HG03460 (cell line): ENCODE measurements around the gene NPBWR2.

Source experiments
- ATAC-seq: cut with Tn5 transposase; IDR thresholded peaks from one replicate; pipeline ENCODE4 v1.9.1; 2021; ENCODE audit not compliant: unreplicated experiment

NPBWR2 gene

DNA sequence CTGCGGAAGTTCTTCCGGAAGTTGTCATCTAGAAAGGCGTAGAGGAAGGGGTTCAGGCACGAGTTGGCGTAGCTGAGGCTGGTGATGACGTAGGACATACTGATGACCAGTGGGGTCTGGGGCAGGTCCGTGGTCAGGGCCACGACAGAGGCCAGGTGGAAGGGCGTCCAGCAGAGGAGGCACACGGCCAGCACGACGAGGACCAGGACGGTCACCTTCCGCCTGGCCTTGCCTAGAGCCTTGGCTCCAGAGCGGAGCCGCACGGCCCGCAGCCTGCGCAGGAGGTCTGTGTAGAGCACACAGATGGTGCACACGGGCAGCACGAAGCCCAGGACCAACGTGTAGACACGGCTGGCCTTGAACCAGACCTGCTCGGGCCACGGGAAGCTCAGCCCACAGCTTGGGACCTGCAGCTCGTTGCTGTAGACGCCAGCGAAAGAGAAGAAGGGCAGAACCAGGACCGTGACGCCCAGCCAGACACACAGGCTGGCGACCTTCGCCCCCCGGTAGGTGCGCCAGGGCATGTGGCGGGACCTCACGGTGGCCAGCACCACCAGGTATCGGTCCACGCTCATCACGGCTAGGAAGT is 1.4 kb downstream of the NPBWR2 start:
- ATAC-seq = no peak

DNA sequence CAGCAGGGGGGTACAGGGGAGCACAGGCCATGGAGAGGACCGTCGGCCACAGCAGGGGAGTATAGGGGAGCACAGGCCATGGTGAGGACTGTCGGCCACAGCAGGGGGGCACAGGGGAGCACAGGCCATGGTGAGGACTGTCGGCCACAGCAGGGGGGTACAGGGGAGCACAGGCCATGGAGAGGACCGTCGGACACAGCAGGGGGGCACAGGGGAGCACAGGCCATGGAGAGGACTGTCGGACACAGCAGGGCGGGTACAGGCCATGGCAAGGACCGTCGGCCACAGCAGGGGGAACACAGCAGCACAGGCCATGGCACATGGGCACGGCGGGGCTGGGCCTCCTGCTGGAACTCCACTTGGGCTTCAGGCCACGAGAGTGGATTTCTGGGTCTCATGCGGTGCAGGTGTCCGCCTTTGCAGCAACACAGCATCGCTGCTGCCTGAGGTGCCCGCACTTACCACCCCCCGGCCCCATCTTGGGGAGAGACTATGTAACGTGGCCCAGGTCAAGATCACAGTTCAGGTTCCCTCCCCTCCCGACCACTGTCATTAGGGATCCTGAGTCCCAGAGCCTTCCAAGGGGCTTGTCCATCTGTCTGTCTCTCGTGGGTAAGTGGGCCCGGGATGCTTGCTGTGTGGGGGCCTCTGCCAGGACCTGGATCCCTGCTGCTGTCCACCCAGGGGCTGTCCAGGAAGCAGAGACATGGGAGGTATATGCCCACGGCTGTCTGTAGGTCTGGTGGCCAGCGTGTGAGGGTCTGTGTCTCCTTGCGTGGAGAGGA is 2.5 kb downstream of the NPBWR2 start:
- ATAC-seq = no peak

DNA sequence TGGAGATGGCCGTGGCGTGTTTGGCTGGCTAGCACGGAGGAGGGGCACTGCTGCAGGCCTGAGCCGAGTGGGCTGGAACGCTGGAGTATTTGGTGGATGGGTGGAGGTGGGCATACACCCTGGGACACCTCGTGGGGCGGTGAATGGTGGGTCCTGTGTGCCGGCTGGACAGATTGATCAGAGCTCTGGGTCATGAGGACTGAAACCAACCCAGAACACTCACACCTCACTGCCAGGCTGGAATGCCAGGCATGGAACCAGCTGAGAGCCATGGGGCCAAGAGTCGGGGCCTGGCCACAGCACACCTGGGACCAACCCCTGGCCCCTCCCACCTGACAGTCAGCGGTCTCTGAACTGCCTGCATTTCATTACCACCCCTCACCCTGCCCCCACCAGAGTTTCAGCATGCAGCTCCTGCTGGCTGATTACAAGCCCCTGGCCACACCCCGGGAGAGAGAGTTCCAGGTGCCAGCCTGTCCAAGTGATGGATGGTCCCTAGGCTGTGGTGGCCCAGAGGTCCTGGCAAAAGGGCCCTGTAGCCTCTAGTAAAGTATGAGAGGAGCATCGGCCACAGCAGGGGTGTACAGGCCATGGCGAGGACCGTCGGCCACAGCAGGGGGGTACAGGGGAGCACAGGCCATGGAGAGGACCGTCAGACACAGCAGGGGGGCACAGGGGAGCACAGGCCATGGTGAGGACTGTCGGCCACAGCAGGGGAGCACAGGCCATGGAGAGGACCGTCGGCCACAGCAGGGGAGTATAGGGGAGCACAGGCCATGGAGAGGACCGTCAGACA is 3.3 kb downstream of the NPBWR2 start:
- no peak for ATAC-seq

DNA sequence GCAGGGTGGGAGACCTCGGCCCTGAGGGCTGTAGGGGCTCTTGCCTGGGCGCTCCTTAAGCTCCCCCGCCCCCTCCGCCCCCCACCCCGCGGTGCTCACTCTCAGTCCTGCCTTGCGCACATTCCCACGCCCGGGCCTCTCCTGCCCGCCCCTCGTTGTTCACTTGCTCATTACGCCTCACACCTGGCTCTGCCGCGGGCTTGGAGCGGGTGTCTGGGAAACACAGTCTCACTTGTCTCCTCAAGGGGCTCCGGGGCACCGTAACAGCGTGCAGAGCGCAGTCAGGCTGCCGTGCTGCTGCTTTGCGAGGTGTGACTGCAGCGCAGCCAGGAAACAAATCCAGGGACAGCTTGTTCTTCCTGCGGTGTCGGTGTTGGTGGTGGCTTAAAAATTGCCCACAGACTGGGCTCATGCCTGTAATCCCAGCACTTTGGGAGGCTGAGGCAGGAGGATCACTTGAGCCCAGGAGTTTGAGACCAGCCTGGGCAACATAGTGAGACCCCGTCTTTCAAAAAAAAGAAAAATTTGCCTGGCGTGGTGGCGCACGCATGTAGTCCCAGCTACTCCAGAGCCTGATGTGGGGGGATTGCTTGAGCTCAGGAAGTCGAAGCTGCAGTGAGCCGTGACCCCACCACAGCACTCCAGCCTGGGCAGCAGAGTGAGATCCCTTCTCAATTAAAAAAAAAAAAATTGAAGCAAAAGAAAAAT is 4.6 kb downstream of the NPBWR2 start:
- ATAC-seq = no peak

DNA sequence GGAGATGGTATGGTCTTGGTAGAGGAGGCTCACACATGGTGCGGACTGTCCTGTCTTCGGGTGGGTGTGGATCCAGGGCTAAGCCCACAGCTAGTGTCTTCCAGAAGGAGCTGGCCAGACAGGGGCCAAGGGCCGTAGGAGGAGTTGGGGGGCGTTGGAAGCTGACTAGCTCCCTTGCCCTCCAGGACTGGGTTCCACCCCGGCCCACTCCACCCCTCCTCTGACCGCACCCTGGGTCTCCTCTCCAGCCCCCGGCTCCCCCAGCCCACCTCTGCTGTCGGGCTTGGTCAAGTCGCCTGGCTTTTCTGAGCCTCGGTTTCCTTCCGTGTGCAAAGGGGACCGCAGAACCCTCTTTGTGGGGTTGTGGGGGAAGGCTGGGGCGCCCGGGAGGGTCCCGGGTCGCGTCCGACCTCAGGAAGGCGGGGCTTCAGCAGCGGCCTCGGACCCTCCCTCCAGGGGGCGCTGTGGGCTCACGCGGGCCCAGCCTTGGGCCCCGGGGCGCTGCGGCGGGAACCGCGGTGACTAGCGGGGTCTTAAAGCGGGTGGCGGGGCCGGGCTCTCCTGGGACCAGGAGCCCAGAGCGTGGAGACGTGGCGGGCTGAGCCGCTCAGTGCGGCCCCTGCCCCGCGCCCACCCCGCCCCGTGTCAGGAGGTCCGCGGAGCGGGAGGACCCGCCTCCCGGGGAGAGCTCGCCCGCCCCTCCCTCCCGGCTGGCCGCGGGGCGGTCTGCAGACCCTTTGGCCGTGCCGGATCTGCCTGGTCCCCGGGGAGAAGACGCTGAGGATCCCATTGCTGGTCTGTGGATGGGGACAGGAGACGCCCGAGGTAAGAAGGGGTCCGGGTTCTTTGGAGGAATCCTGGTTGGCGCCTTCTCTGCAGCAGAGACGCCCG is 5.4 kb downstream of the NPBWR2 start:
- no peak for ATAC-seq

DNA sequence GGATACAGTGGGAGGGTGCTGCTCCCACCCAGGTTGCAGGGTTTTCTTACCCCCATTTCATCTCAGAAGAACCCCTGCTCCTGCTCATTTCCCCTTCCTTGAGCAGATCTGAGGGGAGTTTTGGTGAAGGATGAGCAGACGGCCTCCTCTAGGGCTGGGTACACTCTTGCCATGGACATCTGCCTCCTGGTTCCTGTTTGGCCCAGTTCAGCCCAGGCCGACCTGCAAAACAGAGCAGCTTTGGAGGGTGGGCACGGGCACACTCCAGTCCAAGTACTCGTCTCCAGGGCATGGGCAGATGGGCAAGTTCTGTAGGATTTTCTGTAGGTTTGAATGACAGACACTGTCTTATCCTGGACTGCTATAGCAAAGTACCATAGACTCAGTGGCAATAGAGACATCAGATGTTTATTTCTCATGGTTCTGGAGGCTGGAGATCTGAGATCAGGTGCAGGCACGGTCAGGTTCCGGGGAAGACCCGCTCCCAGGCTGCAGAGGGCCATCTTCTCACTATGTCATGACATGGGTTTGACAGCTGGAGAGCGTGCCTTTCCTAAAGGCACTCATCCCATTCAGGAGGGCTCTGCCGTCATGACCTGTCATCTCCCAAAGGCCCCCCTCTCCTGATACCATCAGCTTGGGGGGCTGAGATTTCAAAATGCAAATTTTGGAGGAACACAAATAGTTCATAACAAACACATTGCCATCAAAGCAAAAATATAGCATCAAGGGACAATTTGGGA is 6.2 kb downstream of the NPBWR2 start:
- no peak for ATAC-seq

DNA sequence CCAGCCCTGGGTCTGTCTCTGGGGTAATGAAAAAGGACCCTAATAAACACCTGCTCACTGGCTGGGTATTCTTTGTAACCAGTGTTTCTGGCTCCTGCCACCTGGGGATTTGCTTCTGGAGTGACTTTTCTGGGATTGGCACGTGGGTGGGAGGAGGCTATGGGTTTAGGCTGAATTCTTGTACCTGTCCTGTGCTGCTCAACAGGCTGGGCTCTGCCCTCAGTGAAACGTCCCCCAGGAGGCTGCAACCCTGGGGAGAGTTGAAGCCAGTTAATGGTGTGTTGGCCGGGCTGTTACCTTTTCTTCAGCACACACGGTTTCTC is 6.8 kb downstream of the NPBWR2 start:
- no peak for ATAC-seq

DNA sequence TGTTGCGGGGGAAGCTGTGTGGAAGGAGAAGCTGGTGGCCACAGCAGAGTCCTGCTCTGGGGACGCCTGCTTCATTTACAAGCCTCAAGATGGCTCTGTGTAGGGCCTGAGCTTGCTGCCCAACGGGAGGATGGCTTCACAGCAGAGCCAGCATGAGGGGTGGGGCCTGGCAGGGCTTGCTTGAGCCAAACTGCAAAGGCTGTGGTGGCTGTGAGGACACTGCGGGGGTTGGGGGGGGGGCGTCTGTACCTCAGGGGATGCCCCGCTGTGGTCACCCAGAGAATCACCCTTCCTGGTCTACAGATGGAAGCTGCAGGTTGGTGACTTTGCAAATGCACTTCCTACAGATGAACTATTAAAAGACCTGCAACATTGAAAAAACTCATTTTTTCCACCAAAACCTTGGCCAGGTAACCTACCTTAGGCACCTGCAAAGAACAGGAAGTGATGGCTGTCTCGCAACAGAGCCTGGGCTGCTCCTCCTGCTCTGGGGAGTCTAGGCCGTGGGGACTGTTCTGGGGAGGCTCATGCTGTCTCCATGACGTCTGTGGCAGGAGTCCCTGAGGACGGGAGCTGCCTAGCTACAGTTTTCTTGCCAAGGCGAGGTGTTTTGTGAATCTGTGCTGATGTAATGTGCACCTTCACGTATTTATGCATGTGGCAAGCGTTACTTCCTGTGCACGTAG is 7.3 kb downstream of the NPBWR2 start:
- ATAC-seq = no peak

DNA sequence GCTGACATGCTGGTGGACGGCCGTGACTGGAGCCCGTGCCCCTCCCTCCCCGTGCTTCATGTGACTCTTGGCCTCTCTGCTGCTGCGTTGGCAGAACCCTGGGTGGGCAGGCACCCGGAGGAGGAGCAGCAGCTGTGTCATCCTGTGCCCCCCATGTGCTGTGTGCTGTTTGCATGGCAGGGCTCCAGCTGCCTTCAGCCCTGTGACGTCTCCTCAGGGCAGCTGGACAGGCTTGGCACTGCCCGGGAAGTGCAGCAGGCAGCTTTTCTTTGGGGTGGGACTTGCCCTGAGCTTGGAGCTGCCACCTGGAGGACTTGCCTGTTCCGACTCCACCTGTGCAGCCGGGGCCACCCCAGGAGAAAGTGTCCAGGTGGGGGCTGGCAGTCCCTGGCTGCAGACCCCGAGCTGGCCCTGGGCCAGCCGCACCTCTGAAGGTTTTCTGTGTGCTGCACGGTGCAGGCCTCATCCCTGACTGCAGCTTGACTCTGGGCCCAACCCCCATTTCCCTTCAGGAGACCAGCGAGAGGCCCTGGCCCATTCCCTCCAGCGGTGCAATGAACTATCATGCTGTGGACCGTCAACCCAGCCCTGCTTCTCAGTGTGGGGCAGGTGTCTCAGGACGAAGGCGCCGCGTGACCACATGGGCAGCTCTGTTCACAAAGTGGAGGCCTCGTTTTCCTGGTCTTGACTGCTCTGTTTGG is 8.1 kb downstream of the NPBWR2 start:
- no peak for ATAC-seq

DNA sequence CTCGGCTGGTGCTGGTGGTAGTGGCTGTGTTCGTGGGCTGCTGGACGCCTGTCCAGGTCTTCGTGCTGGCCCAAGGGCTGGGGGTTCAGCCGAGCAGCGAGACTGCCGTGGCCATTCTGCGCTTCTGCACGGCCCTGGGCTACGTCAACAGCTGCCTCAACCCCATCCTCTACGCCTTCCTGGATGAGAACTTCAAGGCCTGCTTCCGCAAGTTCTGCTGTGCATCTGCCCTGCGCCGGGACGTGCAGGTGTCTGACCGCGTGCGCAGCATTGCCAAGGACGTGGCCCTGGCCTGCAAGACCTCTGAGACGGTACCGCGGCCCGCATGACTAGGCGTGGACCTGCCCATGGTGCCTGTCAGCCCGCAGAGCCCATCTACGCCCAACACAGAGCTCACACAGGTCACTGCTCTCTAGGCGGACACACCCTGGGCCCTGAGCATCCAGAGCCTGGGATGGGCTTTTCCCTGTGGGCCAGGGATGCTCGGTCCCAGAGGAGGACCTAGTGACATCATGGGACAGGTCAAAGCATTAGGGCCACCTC is 8.8 kb downstream of the NPBWR2 start:
- ATAC-seq = no peak

DNA sequence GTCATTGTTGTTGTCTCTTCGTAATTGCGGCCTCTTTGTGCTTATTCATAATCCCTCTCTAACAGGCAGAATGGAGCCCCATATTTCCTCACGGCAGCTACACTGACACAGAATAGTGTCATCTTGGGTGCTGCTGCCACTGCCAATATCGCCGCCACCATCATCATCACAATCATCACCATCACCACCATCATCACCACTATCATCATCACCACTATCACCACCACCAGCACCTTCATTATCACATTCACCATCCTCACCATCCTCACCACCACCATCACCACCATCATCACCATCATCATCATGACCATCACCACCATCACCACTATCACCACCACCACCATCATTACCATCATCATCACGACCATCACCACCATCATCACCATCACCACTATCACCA is 10.8 kb downstream of the NPBWR2 start:
- no peak for ATAC-seq

DNA sequence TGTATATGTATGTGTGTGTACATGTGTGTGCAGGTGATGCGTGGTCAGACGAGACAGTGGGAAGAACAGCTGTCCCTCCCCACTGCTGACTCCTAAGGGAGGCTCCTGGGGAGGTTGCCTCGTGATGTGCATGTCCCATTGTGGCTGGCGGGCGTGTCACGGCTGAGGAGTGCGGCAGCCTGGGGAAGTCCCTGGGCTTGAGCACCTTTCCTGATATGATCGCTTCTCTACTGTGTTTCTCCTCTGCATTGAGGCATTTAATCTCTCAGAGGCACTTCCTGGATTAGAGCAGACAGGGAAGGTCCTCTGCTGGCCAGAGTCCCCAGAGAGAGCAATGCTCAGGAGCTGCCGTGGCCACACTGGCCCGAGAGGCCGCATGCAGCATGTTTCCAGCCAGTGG is 11.4 kb downstream of the NPBWR2 start:
- ATAC-seq = no peak

DNA sequence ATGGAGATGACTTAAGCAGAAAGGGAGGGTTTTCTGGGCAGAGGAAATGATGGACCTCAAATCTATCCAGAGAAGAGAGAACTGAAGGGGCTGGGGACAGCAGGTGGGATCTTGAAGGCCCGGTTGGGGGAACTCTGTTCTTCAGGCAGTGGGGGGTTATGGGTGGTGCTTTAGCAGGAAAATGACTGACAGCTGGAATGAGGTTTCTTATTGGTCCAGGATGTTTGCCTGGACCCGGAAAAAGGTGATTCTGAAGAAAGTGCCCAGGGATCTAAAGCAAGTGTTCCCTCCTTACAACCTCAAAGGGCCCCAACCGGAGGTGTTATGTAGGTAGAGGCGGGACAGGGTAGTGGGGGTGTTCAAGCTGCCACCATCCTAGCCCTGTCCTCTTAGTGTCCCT is 11.9 kb downstream of the NPBWR2 start:
- ATAC-seq = no peak

DNA sequence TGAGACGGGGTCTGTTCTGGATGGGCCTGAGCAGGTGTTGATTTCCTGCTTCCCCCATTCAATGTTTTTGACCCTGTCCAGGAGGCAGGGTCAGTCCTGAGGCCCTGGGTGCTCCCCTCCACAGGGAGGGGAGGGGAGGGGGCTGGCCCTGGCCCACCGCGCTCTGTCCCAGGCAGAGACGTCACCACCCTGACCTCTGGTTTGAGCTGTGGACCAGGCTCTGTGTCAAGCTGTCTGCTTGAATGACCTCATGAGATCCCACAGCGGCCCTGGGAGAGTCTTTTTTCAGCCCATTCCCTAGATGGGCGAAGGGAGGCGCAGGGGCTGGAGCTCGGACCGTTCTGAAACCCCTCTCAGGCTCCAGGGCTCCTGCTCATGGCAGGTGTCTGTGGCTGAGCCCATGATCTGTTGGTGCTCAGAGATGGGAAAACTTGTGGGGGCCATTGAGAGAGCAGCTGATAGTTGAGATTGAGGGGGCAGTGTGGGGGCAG is 14.3 kb downstream of the NPBWR2 start:
- no peak for ATAC-seq

DNA sequence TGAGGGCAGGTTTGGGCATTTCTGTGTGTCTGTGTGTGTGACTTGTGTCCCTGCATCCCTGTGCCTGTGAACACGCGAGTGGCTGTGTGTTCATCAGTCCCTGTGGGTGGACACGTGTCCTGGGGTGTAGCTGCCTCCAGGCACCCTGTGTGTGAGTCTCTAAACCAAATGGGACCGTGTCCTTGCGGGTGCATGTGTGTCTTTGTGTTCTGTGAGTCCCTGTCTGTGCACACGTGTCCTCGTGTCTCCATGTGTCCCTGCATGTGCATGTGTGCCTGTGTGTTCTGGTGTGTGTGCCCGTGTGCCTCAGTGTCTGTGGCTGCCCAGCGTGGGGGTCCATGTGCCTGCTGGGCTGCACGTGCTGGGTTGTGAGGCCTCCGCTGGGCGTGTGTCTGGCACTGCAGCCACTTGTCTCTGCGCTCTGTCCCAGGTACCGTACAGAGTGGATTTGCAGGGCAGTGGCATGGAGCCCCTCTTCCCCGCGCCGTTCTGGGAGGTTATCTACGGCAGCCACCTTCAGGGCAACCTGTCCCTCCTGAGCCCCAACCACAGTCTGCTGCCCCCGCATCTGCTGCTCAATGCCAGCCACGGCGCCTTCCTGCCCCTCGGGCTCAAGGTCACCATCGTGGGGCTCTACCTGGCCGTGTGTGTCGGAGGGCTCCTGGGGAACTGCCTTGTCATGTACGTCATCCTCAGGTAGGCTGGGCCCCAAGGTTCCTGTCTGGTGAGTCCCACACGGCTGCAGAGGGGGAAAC is 14.9 kb downstream of the NPBWR2 start:
- no peak for ATAC-seq

DNA sequence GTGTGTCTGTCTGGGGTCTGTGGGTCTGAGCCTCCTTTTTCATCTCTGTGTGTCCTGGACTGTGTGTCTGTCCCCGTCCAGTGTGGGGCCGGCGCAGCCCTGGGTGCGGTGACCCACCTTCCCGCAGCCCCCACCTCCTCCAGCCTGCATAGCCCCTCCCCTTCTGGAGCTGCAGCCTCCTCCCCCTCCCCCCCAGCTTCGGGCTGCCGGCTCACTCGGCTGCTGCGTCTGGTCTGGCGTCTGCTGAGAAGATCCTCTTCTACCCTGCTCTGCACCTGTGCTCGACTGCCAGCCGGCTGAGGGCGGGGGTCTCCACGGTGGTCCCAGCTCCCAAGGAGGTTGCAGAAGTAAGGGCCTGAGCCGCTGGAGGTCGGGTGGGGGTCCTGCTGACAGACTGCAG is 15.6 kb downstream of the NPBWR2 start:
- no peak for ATAC-seq

DNA sequence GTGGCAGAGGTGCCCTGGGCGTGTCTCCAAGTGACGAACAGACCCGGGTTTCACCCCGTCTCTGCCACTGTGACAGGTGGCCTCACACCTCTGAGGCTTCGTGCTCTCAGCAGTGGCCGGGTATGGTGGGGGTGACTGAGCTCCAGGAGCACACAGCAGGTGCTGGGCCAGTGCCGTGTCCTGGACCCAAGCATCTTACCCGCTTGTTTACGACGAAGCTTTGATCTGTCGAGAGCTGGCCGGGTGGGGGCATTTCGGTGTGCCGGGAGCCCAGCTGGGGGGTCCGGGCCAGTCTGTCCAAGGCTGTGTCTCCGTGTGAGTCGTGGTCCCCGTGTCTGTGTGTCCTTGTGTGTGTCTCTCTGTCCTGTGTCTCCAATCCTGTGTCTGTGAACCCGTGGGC is 16.0 kb downstream of the NPBWR2 start:
- ATAC-seq = no peak

DNA sequence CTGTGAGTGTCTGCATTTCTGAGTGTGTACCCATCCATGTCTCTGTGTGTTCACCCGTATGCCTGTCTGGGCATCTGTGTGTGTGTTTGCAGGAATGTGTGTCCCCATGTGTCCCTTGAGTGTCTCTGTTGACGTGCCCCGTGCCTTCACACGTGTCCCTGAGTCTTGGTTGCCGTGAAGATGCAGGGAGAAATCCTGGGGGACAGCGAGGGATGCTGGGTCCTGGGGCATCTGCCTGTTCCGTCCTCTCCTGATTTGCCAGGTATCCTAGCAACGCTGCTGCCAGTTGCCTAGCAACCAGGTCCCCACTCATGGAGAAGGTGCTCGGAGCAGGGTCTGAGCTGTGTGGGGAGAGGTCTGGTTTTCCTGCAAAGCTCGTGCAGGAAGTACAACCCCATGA is 17.2 kb downstream of the NPBWR2 start:
- ATAC-seq = no peak
